CD4-positive, alpha-beta T cell (primary cell): Measurements from ENCODE around the gene RAB2B. TPM values are rescaled to one million over a fixed set of nuclear protein-coding genes. Genes with fewer than 3 reads are reported as not detected.

Experiments used
- ATAC-seq: fragments of 200-7000 bp; cut with Tn5 transposase; one replicate; pipeline ENCODE4 v1.10.0; 2022; ENCODE audit warnings: mild to moderate bottlenecking; ENCODE audit not compliant: poor library complexity
- CTCF ChIA-PET: fragments of 350-600 bp; sonication (Branson Sonifier 250); formaldehyde crosslinking; loops from one replicate; lab custom pipeline; 2021; ENCODE audit warnings: antibody characterized with exemption, inconsistent platforms; lab: Charles Lee
- POLR2A ChIA-PET: fragments of 350-600 bp; sonication (Branson Sonifier 250); formaldehyde crosslinking; loops from one replicate; lab custom pipeline; 2021; ENCODE audit warnings: antibody characterized with exemption, inconsistent platforms; lab: Charles Lee
- DNase-seq, 14 experiments: peaks; one replicate each; pipeline ENCODE4 v3.0.0-alpha.2; 2013 to 2020; ENCODE audit warnings: mixed read lengths in 2 of 14
- H3K27ac ChIP-seq, 2 donors: one replicate each; pipeline versions ENCODE4 v1.5.1 to v1.7.0; 2013; ENCODE audit warnings: low read length in 2 of 2, low read depth in 1 of 2, mild to moderate bottlenecking in 1 of 2
- H3K27me3 ChIP-seq, 2 experiments: 1 replicate in 1 of 2; 2 replicates in 1 of 2; pipeline versions ENCODE4 v1.6.1 to v1.7.0; 2013; ENCODE audit warnings: low read length in 2 of 2, control low read depth in 1 of 2, mild to moderate bottlenecking in 1 of 2, moderate library complexity in 1 of 2; ENCODE audit not compliant: insufficient read depth in 2 of 2, control insufficient read depth in 1 of 2
- H3K36me3 ChIP-seq: one replicate; pipeline ENCODE4 v1.6.1; 2013; ENCODE audit warnings: low read length, control low read depth; ENCODE audit not compliant: insufficient read depth
- H3K4me1 ChIP-seq: one replicate; pipeline ENCODE4 v1.6.1; 2013; ENCODE audit warnings: low read length, control low read depth; ENCODE audit not compliant: insufficient read depth
- H3K4me3 ChIP-seq: one replicate; pipeline ENCODE4 v1.5.1; 2013; ENCODE audit warnings: mild to moderate bottlenecking, low read length, moderate library complexity
- H3K9me3 ChIP-seq, 2 experiments: 1 replicate in 1 of 2; 2 replicates in 1 of 2; pipeline versions ENCODE4 v1.6.1 to v1.7.0; 2013; ENCODE audit warnings: low read length in 2 of 2, mild to moderate bottlenecking in 2 of 2, control low read depth in 1 of 2, moderate library complexity in 1 of 2; ENCODE audit not compliant: control insufficient read depth in 1 of 2, insufficient read depth in 1 of 2
- H3K27ac Mint-ChIP-seq: one replicate; pipeline ENCODE4 v1.8.0; 2020; ENCODE audit warnings: mixed read lengths
- H3K27me3 Mint-ChIP-seq: one replicate; pipeline ENCODE4 v1.8.0; 2021; ENCODE audit warnings: mixed read lengths
- H3K36me3 Mint-ChIP-seq: one replicate; pipeline ENCODE4 v1.8.0; 2021; ENCODE audit warnings: low read depth, mixed read lengths
- H3K4me1 Mint-ChIP-seq: one replicate; pipeline ENCODE4 v1.8.0; 2021; ENCODE audit warnings: low read depth, mixed read lengths
- H3K4me3 Mint-ChIP-seq: one replicate; pipeline ENCODE4 v1.8.0; 2020; ENCODE audit warnings: mild to moderate bottlenecking, mixed read lengths
- H3K9me3 Mint-ChIP-seq: one replicate; pipeline ENCODE4 v1.8.0; 2020; ENCODE audit warnings: mixed read lengths
- CTCF ChIP-seq: fragments of 200-600 bp; IDR thresholded peaks from one replicate; pipeline ENCODE4 v1.8.0; 2022; ENCODE audit warnings: antibody characterized with exemption, mild to moderate bottlenecking
- intact Hi-C, 2 experiments: fragments of 100-400 bp; cut with DNase I in 1 of 2; cut with micrococcal nuclease in 1 of 2; formaldehyde crosslinking; loops; one replicate each; pipeline versions ENCODE4 v1.15.1 to v1.9.0; 2023 to 2025; cut with DNase I, micrococcal nuclease
- total RNA-seq, 174 experiments: library from RNA in 2 of 174; stranded (reverse) in 2 of 174; gene quantifications; one replicate each; pipeline ENCODE4 v1.2.3 and lab custom pipeline; 2021 to 2026

RAB2B gene
- total RNA-seq, 2 experiments from 2014 or later: 21.1 to 23.9 TPM

GRCh38 chr14:21501568-21501967 lies 24.8 kb upstream of the RAB2B start:
- Mint-ChIP-seq H3K27ac (no peak overlapping the region), H3K27me3 (no peaks in the 10 kb centered on the region), H3K4me3 (no peak overlapping the region), H3K4me1 (peaks cover 40% of the 10 kb centered on the region), H3K36me3 (peaks cover 81% of the 10 kb centered on the region), H3K9me3 (no peaks in the 10 kb centered on the region)
- Histone ChIP-seq H3K9me3 (no peaks in the 10 kb centered on the region), H3K4me1 (peaks cover 11% of the 10 kb centered on the region), H3K36me3 (peaks cover 69% of the 10 kb centered on the region), H3K27ac (no peak overlapping the region), H3K27me3 (no peaks in the 10 kb centered on the region), H3K4me3 (no peak overlapping the region)
- DNase-seq (no peak), ATAC-seq (no peak)
- CTCF ChIA-PET: interaction anchor here (0.7 to 1.3 kb wide), 2 partner anchors 46 to 1485 kb away, joined by 3 to 4 read pairs; partner anchors contain the start of gene CHD8
- POLR2A ChIA-PET: interaction anchor here (0.7 to 2.3 kb wide), 3 partner anchors 9 to 45 kb away, joined by 3 to 12 read pairs (median 6); partner anchors contain the start of genes CHD8 and METTL3
- TF ChIP-seq CTCF: no peak
- intact Hi-C loops: no loop called here

- DNase-seq: peak in 5 of 14 experiments; percentile 14 to 81 (median 65)
- H3K9me3 Mint-ChIP-seq: no peaks in the 10 kb centered on the region
- no peaks in the 10 kb centered on the region for H3K9me3 ChIP-seq
- ChIA-PET POLR2A (interaction anchor here (0.9 to 2.5 kb wide), 8 partner anchors 9 to 62 kb away, joined by 3 to 24 read pairs (median 7); partner anchors contain the start of genes CHD8, METTL3, RAB2B and SALL2), CTCF (interaction anchor here (0.6 to 3.6 kb wide), 22 partner anchors 9 to 1471 kb away, joined by 3 to 31 read pairs (median 4); partner anchors contain the start of genes CHD8, METTL3, RAB2B and SALL2)
- H3K4me3 ChIP-seq: no peak overlapping the region
- H3K27ac ChIP-seq: peak overlapping the region in 1 of 2 donors; percentile 4
- H3K27me3 ChIP-seq: no peaks in the 10 kb centered on the region
- peak; percentile 77 for ATAC-seq
- no peak overlapping the region for H3K4me3 Mint-ChIP-seq
- H3K36me3 Mint-ChIP-seq: peaks cover 91% of the 10 kb centered on the region
- H3K27ac Mint-ChIP-seq: peak overlapping the region; percentile 73
- no peaks in the 10 kb centered on the region for H3K27me3 Mint-ChIP-seq
- TF ChIP-seq CTCF: peak; percentile 69
- H3K36me3 ChIP-seq: peaks cover 86% of the 10 kb centered on the region
- intact Hi-C loops: loop anchor here (1.0 kb wide), 1 partner anchor 58 kb away; no protein-coding TSS in a partner anchor
- H3K4me1 ChIP-seq: peaks cover 7% of the 10 kb centered on the region
- H3K4me1 Mint-ChIP-seq: peaks cover 30% of the 10 kb centered on the region
Observed at GRCh38 chr14:21498540-21499526, 22.1 kb upstream of the RAB2B start.

DNA sequence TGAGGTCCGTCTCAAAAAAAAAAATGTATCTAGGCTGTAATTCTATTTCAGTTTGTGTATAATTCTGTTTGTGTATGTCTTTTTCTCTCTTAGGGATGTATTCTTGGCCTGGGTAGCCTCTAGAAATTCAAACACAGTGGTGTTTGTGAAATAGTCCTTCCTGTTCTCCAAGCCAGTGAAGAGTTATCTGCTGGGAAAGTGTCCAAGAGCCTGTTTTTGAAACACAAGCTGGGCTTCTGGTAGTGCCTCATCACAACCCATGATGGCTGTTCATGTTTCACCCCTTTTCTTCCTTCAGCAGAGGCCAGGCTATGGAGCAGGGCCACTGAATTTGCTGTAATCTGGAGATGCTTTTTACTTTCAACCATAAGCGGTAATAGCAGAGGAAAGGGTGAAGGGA lies 19.7 kb upstream of the RAB2B start:
- H3K4me1 ChIP-seq: peaks cover 7% of the 10 kb centered on the region
- peaks cover 86% of the 10 kb centered on the region for H3K36me3 Mint-ChIP-seq
- no peak overlapping the region for H3K4me3 Mint-ChIP-seq
- POLR2A ChIA-PET: no interaction called here
- no peak for ATAC-seq
- peaks cover 30% of the 10 kb centered on the region for H3K4me1 Mint-ChIP-seq
- no peaks in the 10 kb centered on the region for H3K9me3 Mint-ChIP-seq
- H3K36me3 ChIP-seq: peaks cover 83% of the 10 kb centered on the region
- intact Hi-C loops: no loop called here
- H3K4me3 ChIP-seq: no peak overlapping the region
- no peaks in the 10 kb centered on the region for H3K9me3 ChIP-seq
- no peak for TF ChIP-seq CTCF
- no peak for DNase-seq
- H3K27me3 Mint-ChIP-seq: no peaks in the 10 kb centered on the region
- no peaks in the 10 kb centered on the region for H3K27me3 ChIP-seq
- CTCF ChIA-PET: interaction anchor here (3.6 kb wide), 1 partner anchor 19 kb away, joined by 26 read pairs; the partner anchor contains the start of genes RAB2B and TOX4
- no peak overlapping the region for H3K27ac ChIP-seq
- H3K27ac Mint-ChIP-seq: no peak overlapping the region
